Small intestine (tissue), 7 donors: Measurements from ENCODE around the gene POLK. TPM values are rescaled to one million over a fixed set of nuclear protein-coding genes. Genes with fewer than 3 reads are reported as not detected.
"Not testable (repeated sequence)": the region's sequence is repeated elsewhere in the genome, so short reads cannot be mapped to it uniquely, and the experiment has no call there.

ENCODE experiments used
- DNase-seq, 2 donors: peaks; one replicate each; pipeline versions ENCODE4 v3.0.0 to v3.0.0-alpha.2; 2013
- FAIRE-seq: peaks from 2 replicates; lab custom pipeline; 2012; peaks lifted over from hg19 to GRCh38; lab: Jason Lieb, UNC
- H3K27ac ChIP-seq, 3 donors: one replicate each; pipeline ENCODE4 v1.5.1; 2013; ENCODE audit warnings: low read length in 2 of 3, mild to moderate bottlenecking in 2 of 3, control low read depth in 1 of 3, inconsistent platforms in 1 of 3, low read depth in 1 of 3, moderate library complexity in 1 of 3
- H3K27me3 ChIP-seq, 3 donors: one replicate each; pipeline ENCODE4 v1.6.1; 2013; ENCODE audit warnings: low read length in 3 of 3, inconsistent platforms in 1 of 3; ENCODE audit not compliant: control insufficient read depth in 3 of 3, insufficient read depth in 3 of 3
- H3K36me3 ChIP-seq, 3 donors: one replicate each; pipeline ENCODE4 v1.6.1; 2013; ENCODE audit warnings: low read length in 3 of 3, inconsistent platforms in 1 of 3, low read depth in 1 of 3, mild to moderate bottlenecking in 1 of 3, moderate library complexity in 1 of 3; ENCODE audit not compliant: control insufficient read depth in 3 of 3, insufficient read depth in 2 of 3
- H3K4me1 ChIP-seq, 3 donors: one replicate each; pipeline ENCODE4 v1.6.1; 2013; ENCODE audit warnings: low read length in 2 of 3, inconsistent platforms in 1 of 3, low read depth in 1 of 3, mild to moderate bottlenecking in 1 of 3, moderate library complexity in 1 of 3; ENCODE audit not compliant: control insufficient read depth in 3 of 3, insufficient read depth in 2 of 3
- H3K4me3 ChIP-seq, 3 donors: one replicate each; pipeline ENCODE4 v1.5.1; 2013; ENCODE audit warnings: low read length in 3 of 3, control low read depth in 1 of 3, inconsistent platforms in 1 of 3, low read depth in 1 of 3, mild to moderate bottlenecking in 1 of 3, moderate library complexity in 1 of 3
- H3K9me3 ChIP-seq, 2 donors: one replicate each; pipeline ENCODE4 v1.6.1; 2013; ENCODE audit warnings: low read depth in 1 of 2, low read length in 1 of 2; ENCODE audit not compliant: control insufficient read depth in 2 of 2, insufficient read depth in 1 of 2
- WGBS, 3 donors: extraction: QIAGEN DNeasy Blood & Tissue Kit; methylation state at CpG; one replicate each; pipeline ENCODE4 v1.1.7; 2013; 5-methylcytosine and 5-hydroxymethylcytosine counted together
- polyA plus RNA-seq, 4 donors: library from polyadenylated mRNA; stranded (reverse) in 3 of 4; unstranded in 1 of 4; fragments of 200-250 nt in 3 of 4; fragments of 120-200 nt in 1 of 4; gene quantifications; one replicate each; pipeline versions ENCODE4 v1.2.1 to v1.2.3, GENCODE V29; 2013
- donor health status: healthy with polysubstance abuse.
- donor health status: control.
- donor health status: control.
- donor health status: Bipolar disorder and iron deficiency.
- donor health status: healthy.

POLK gene
- polyA plus RNA-seq, 4 donors, result 3.2 to 14.4 (median 4.6) TPM

- Histone ChIP-seq H3K4me3 (no peak overlapping the region), H3K9me3 (peaks cover 0 to 4% of the 10 kb centered on the region in 2 donors), H3K4me1 (no peaks in the 10 kb centered on the region), H3K27ac (no peak overlapping the region), H3K27me3 (no peaks in the 10 kb centered on the region), H3K36me3 (peaks cover 0 to 4% (median 3%) of the 10 kb centered on the region in 3 donors)
- DNase-seq (no peak), FAIRE-seq (peak; percentile 47)
- 67 to 75% (median 74%) methylated on average over 1 of the region's 1 CpG for WGBS, 3 donors
Observed at GRCh38 chr5:75553358-75553757, 41.7 kb downstream of the POLK start.

- FAIRE-seq (no peak), DNase-seq (no peak)
- H3K27me3 ChIP-seq, result no peaks in the 10 kb centered on the region
- H3K36me3 ChIP-seq, result peaks cover 0 to 7% (median 3%) of the 10 kb centered on the region in 3 donors
- H3K27ac ChIP-seq, result no peak overlapping the region
- H3K4me3 ChIP-seq, result no peak overlapping the region
- H3K4me1 ChIP-seq, result no peaks in the 10 kb centered on the region
- 93 to 100% (median 100%) methylated on average over 1 of the region's 1 CpG for WGBS, 3 donors
- peaks cover 0 to 9% of the 10 kb centered on the region in 2 donors for H3K9me3 ChIP-seq
Observed at GRCh38 chr5:75558221-75558620, 46.5 kb downstream of the POLK start.

GRCh38 chr5:75558981-75559632 lies 47.4 kb downstream of the POLK start:
- Histone ChIP-seq H3K4me1 (no peaks in the 10 kb centered on the region), H3K36me3 (peaks cover 0 to 7% (median 0%) of the 10 kb centered on the region in 3 donors), H3K4me3 (no peak overlapping the region), H3K27me3 (no peaks in the 10 kb centered on the region), H3K27ac (peak overlapping the region in 1 of 3 donors; percentile 4), H3K9me3 (peaks cover 0 to 10% of the 10 kb centered on the region in 2 donors)
- no peak for FAIRE-seq
- 66 to 83% (median 79%) methylated on average over 4 of the region's 4 CpGs for WGBS, 3 donors
- no peak for DNase-seq

DNA sequence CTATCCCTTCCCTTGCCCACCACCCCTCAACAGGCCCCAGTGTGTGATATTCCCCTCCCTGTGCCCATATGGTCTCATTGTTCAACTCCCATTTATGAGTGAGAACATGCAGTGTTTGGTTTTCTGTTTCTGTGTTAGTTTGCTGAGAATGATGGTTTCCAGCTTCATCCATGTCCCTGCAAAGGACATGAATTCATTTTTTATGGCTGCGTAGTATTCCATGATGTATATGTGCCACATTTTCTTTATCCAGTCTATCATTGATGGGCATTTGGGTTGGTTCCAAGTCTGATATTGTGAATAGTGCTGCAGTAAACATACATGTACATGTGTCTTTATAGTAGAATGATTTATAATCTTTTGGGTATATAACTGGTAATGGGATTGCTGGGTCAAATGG lies 49.0 kb downstream of the POLK start:
- not testable (repeated sequence) for FAIRE-seq, H3K9me3 ChIP-seq, H3K27me3 ChIP-seq, H3K36me3 ChIP-seq, H3K4me3 ChIP-seq, H3K4me1 ChIP-seq, DNase-seq, H3K27ac ChIP-seq
- WGBS, 3 donors, result 94 to 100% (median 100%) methylated on average over 1 of the region's 1 CpG

DNA sequence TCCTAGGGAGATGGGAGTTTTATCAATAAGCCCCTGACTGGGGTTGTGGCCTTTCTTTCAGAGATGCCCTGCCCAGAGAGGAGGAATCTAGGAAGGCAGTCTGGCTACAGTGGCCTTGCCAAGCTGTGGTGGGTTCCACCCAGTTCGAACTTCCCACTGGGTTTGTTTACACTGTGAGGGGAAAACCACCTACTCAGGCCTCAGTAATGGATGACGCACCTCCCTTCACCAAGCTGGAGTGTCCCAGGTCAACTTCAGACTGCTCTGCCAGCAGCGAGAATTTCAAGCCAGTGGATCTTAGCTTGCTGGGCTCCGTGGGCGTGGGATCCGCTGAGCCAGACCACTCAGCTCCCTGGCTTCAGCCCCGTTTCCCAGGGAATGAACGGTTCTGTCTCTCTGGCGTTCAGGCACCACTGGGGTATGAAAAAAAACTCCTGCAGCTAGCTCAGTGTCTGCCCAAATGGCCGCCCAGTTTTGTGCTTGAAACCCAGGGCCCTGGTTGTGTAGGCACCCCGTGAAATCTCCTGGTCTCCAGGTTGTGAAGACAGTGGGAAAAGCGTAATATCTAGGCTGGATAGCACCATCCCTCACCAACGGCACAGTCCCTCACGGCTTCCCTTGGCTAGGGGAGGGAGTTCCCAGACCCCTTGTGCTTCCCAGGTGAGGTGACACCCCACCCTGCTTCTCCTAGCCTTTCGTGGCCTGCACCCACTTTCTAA lies 54.5 kb downstream of the POLK start:
- peak overlapping the region in 1 of 3 donors; percentile 56 for H3K27ac ChIP-seq
- 88 to 92% (median 88%) methylated on average over 15 of the region's 15 CpGs for WGBS, 3 donors
- not testable (repeated sequence) for H3K9me3 ChIP-seq, H3K27me3 ChIP-seq, FAIRE-seq, H3K4me3 ChIP-seq, H3K4me1 ChIP-seq, DNase-seq
- H3K36me3 ChIP-seq, result peaks cover 0 to 15% (median 0%) of the 10 kb centered on the region in 3 donors

DNA sequence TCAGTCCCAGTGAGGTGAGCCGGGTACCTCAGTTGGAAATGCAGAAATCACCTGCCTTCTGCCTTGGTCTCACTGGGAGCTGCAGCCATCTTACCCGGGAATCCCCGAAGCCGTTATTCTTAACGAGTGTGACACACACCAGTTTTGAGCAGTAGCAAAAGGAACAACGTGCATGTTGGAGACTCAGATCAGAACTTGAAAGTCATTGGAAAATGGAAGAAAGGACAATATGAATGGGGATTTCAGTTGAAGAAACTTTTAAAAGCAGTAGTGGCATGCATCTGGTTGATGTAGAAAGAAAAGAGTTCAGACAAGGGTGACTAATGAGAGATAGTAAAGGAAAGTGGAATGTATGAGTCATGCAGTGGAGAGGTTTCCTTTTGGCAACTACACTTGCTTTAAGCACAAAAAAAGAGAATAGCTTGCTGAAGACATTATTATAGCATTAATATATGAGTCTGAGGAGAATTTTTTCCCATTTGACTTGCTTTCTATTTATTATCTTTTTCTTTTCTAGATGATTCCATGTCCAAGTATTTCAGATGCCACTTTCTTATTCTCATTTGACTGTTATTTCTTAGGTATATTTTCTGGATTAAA lies 55.1 kb downstream of the POLK start:
- 58 to 78% (median 66%) methylated on average over 6 of the region's 6 CpGs for whole genome bisulfite sequencing, 3 donors
- peaks cover 0 to 10% (median 4%) of the 10 kb centered on the region in 3 donors for H3K4me1 ChIP-seq
- H3K27me3 ChIP-seq, result no peaks in the 10 kb centered on the region
- peak overlapping the region in 1 of 3 donors; percentile 56 for H3K27ac ChIP-seq
- FAIRE-seq, result peak; percentile 68
- no peak overlapping the region for H3K4me3 ChIP-seq
- peak; percentile 43 to 83 for DNase-seq
- peaks cover 0 to 6% of the 10 kb centered on the region in 2 donors for H3K9me3 ChIP-seq
- peaks cover 0 to 15% (median 0%) of the 10 kb centered on the region in 3 donors for H3K36me3 ChIP-seq

GRCh38 chr5:75567710-75568109 lies 56.0 kb downstream of the POLK start:
- no peak for DNase-seq
- no peak for FAIRE-seq
- Histone ChIP-seq H3K27me3 (no peaks in the 10 kb centered on the region), H3K27ac (peak overlapping the region in 1 of 3 donors; percentile 1), H3K4me1 (peaks cover 0 to 10% (median 4%) of the 10 kb centered on the region in 3 donors), H3K9me3 (peaks cover 0 to 6% of the 10 kb centered on the region in 2 donors), H3K36me3 (peaks cover 0 to 15% (median 0%) of the 10 kb centered on the region in 3 donors), H3K4me3 (no peak overlapping the region)
- 62 to 82% (median 75%) methylated on average over 2 of the region's 2 CpGs for WGBS, 3 donors

GRCh38 chr5:75568202-75568601 lies 56.5 kb downstream of the POLK start:
- WGBS, 3 donors, result 67 to 88% (median 67%) methylated on average over 2 of the region's 2 CpGs
- Histone ChIP-seq H3K4me3 (no peak overlapping the region), H3K9me3 (peaks cover 0 to 3% of the 10 kb centered on the region in 2 donors), H3K36me3 (peaks cover 0 to 15% (median 0%) of the 10 kb centered on the region in 3 donors), H3K27me3 (no peaks in the 10 kb centered on the region), H3K4me1 (peaks cover 0 to 10% (median 4%) of the 10 kb centered on the region in 3 donors), H3K27ac (no peak overlapping the region)
- DNase-seq, result no peak
- FAIRE-seq, result no peak
